Loucy (cell line): ENCODE results near the gene USP5.

Experiments
- CTCF ChIP-seq: fragments of 200-600 bp; sonication (generic); conservative IDR thresholded peaks from 2 replicates; pipeline ENCODE4 v1.5.1; 2014; ENCODE audit warnings: mild to moderate bottlenecking, antibody characterized with exemption, low read length
- EZH2phosphoT487 ChIP-seq: fragments of 200-600 bp; IDR thresholded peaks from 2 replicates; pipeline ENCODE4 v1.6.1; 2018; ENCODE audit warnings: antibody characterized with exemption, mild to moderate bottlenecking, moderate library complexity, borderline replicate concordance

- TF ChIP-seq CTCF: no peak
- TF ChIP-seq EZH2phosphoT487: no peak
Measured at GRCh38 chr12:6817662-6818157, 34.2 kb upstream of the USP5 start.
